Erythroblast (primary cell): ENCODE results near the gene PRKG1.

Experiments used
- GATA1 ChIP-seq: IDR thresholded peaks from 2 replicates; pipeline ENCODE4 v1.6.1; 2011; ENCODE audit warnings: low read depth, mild to moderate bottlenecking, control low read depth, low read length, moderate library complexity
- POLR2A ChIP-seq: IDR thresholded peaks from 2 replicates; pipeline ENCODE4 v1.6.1; 2011; ENCODE audit warnings: mild to moderate bottlenecking, low read length

DNA sequence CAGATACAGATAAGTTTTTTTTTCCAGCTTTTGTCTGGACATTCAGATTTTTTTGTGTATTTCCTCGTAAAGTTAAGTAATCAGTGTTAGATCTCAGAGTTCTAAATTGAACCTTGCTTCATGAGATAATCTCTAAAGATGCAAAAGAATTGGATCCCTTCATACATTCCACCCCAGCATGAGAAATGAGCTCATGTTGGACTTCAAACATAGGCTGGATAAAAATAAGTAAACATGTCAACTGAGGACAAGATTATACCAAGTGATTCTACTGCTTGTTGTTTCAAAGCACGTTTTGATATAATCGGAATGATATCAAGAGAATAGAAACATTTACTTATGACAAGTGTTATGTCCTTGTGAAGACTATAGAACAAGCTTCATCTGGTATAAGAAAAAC is 1122.8 kb downstream of the PRKG1 start:
- TF ChIP-seq POLR2A (no peak), GATA1 (no peak)
